Right ventricle myocardium superior (tissue), 1 donor: ENCODE results near the gene SETBP1. TPM values are rescaled to one million over a fixed set of nuclear protein-coding genes. Genes with fewer than 3 reads are reported as not detected.

Experiments used
- ATAC-seq: fragments of 200-7000 bp; cut with Tn5 transposase; one replicate; pipeline ENCODE4 v1.9.1; 2020; ENCODE audit warnings: mild to moderate bottlenecking; ENCODE audit not compliant: poor library complexity
- DNase-seq: peaks from one replicate; pipeline ENCODE4 v3.0.0-alpha.2; 2020
- intact Hi-C: fragments of 100-400 bp; cut with DNase I; formaldehyde crosslinking; loops from one replicate; pipeline ENCODE4 v1.11.2; 2022
- total RNA-seq: library from RNA; stranded (reverse); fragmentation: NEBNext Ultra II Directional; extraction: Animal tissue kit (Norgen Biotek cat#: 25700); gene quantifications from one replicate; pipeline ENCODE4 v1.2.1, GENCODE V29; 2021
- donor health status: DM: no; HTN: yes; CAD: no; lungs with severe emphysema.

Gene SETBP1
- total RNA-seq, 1 donor from 2014 or later, result 6.3 TPM

DNA sequence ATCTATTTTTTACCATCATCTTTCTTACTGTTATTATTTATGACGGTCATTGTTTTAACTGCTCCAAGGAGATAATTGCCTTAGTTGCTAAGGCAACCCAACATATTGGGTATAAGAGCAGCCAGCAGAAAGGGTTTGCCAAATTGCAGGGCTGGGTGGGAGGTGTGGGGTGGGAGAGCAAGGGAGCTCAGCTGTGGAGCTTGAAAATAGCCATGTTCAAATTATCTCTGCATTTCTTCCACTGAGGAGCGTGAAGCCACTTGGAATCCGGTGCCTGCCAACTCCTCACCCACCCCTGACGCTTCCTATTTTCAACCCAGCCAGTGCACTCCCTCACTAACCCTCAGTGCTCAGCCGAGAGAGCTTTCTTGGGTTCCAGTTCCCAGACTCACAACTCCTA lies 60.8 kb downstream of the SETBP1 start:
- no peak for ATAC-seq
- intact Hi-C loops, result no loop called here
- DNase-seq, result no peak

DNA sequence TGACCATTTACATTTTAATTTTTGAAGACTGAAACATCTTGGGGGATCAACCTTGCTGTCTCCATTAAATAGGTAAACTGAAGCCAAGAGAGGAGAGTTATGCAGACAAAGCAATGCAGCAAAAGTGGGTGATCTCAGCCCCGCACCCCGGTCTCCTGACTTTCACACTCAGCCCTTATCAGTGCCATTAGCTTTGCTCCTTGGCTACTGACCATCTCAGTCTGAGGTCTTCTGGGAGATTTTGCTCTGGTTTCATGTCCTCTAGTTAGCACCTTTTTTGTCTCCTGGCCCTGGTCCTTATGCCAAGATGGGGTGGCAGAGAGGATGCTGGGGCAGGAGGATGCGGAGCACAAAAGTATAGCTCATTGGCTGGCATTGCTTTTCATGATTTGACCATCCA lies 61.4 kb downstream of the SETBP1 start:
- intact Hi-C loops, result no loop called here
- DNase-seq (no peak), ATAC-seq (no peak)

DNA sequence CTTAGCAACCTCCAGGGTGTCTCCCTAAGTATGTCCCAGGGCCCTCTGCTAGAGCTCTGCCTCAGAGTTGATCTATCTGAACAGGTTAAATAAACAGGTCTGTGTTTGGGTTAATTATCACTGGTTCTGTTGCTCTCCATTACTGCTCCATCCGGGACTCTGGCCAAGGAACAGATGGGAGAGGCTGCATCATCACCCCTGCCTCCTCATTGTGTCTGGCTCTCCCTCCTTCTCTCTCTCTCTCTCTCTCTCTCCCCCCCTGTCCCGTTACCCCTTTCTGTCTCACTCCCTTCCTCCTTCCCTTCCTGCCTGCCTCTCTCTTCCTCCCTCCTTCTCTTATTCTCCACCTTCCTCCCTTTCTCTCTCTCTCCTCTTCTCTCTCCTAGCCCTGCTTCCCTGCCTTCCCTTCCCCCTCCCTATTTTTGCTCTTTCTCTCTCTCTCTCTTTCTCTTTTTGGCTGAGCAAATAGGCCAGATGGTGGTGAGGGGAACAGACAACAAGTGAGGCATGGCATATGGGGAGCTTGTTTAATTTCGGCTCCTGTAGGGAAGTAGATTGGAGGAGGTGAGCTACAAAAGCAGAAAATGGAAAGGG lies 62.1 kb downstream of the SETBP1 start:
- intact Hi-C loops, result no loop called here
- ATAC-seq (peak; percentile 76), DNase-seq (peak; percentile 57)

DNA sequence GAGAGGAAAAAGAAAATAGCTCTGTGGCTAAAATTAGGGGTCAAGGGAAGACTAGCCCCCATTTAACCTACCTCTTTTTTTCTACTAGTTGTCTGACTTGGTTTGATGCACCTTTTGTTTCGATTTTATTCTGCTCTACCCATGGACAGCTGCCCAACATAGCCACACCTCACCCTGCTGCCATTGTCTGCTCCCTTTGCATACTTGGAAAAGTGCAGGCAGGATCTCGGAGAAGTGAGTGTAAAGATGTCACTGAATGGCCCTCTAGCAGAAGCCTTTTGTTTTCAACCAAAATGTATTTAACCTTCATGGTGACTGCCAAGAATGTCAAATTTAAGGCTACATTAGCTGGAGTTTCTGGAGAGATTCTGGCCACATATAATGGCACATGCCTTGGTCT lies 62.9 kb downstream of the SETBP1 start:
- intact Hi-C loops, result no loop called here
- no peak for ATAC-seq
- DNase-seq, result no peak

DNA sequence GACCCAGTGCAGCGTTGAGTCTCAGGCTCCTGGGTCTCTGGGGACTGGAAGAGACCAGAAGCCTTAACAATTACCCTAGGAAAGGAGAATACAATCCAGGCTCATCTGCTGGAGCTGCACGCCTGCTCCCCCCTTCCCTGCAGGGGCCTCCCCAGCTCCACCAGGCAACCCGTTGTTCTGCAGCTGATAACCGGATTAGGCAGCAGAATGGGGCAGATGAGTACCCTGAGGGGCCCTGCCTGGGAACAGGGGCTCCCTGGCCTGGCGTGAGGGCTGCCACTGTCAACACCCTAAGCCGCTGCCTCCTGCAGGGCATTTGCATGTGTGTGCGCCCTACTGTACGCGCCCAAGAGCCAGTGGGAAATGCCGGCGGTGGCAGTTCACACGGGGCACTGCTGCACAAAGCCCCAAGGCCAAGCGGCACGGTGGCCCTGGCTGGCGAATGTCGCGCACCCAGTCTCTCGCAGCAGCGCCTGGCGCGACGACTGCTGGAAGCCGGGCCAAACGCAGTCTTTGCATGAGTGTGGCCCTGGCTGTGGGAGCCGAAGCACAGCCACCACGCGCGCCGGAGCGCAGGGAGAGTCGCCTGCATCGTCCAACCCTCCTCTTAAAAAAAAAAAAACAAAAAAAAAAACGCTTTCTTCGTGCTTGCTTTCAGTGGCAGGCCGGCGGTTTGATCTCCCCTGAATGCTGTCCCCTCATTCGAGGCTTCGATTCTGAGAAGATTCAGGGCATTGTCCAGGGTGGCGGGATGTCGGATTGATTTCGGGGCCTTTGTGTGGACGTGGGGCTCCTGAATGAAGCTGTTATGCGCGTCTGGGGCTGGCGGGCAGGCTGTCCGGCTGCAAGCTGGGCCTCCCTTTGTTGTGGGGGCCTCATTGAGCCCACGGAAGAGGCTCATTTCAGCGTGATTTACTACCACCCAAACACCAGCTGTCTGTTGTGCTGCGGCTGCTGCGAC lies 63.8 kb downstream of the SETBP1 start:
- intact Hi-C loops, result no loop called here
- ATAC-seq (peak; percentile 75), DNase-seq (peak; percentile 68)

DNA sequence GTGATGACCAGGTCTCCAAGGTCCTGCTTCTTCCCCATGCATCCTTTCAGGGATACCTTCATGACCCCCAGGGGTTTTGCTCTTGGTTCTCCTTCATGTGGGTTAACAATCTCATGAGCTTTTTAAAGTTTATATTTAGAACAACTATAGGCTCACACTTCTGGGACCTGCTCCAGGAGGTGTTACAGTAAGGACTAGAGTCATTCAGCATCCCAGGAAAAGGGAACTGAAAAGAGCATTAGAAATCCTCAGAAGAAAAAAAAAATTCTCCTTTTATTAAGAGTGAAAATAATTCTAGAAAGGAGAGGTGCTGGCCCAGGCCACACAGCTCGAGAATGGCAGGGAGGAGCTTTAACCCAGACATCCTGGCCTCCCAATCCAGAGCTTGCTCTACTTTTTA lies 66.5 kb downstream of the SETBP1 start:
- intact Hi-C loops, result no loop called here
- no peak for DNase-seq
- no peak for ATAC-seq

DNA sequence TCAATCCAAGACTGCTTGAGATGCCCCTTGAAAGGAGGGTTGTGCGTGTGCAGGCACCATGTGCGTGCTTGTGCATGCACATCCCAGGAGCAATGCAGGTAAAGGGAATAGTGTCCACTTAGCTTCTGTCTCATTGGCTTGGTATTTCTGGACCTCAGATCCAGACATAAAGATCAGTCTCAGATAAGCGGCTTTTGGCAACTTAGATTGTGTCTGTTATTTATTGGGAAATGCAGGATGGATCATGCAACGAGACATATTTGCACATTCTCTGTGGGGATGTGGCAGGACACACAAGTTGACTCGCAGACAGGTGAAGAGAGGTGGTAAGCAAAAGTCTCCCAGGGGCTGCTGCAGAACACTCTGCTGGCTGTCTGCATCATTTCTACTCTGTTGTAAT lies 67.9 kb downstream of the SETBP1 start:
- intact Hi-C loops, result no loop called here
- DNase-seq (no peak), ATAC-seq (no peak)

DNA sequence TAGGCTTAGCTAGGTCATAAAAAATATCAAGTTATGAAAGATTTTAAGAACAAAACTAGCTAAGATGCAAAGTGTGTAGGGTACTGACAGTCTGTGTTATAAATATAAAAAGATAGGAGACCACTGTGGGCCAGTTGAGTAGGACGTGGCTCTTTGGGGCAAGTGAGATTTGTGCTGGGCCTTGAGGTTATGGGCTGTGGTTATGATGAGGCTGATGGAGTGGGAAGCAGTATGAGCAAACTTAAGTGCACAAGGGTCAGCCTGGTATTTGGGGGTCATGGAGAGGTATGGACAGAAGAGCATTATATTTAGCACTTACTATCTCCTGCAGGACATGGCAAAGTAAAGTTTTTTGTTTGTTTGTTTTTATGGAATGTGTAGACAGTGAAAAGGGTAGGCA lies 70.1 kb downstream of the SETBP1 start:
- ATAC-seq (no peak), DNase-seq (no peak)
- intact Hi-C loops, result no loop called here

DNA sequence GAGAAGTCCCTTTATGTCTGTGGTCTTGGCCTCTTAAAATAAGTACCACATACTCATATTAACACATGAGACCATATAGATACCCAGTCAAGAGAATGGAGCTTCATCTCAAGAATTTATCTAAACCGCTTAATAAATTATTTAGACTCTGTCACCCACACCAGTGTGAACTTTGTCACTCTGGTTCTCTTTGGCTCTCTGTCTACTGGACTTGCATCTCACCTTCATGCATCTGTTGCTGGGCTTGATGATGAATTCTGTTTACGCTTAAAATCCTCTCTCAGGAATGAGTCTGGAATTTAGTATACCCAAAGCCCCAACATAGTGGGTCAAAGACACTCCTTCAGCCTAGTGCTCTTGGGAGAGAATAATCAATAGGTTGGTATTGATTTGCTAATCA lies 73.9 kb downstream of the SETBP1 start:
- intact Hi-C loops, result no loop called here
- DNase-seq (no peak), ATAC-seq (no peak)

DNA sequence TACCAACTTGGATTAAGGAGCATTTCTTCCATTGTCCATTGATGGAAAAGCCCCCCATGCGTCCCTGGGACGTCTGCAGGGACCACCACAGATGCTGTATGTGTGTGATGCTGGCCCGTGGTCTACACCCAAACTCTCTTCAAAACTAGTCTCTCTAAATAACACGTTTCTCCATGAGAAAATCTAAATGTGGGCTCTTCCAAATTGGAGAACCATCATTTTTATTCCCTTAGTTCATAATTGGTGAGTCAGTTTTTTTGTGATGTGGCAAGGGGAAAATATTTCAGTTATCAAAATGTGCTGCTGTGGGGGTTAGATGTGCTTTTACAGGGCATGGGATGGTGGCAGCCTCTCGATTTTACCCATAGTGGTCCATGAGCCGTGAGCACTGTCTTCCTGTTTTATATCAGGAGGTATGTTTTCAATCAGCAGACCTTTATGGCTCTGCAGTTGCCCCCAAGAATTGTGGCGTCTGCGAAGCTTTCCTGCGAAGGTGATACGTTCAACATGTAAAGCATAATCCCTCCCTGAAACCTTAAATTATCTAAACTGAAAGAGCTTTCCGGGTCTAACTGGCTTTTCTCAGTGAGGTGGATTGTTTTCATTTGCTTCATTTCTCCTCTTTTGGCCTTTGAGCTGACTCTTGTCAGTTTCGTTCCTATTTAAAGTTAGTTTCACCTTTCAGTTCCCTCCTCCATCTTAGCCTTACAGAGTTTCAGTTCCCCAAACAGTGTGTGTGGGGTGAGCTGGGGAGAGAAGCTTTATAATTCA lies 78.4 kb downstream of the SETBP1 start:
- no peak for DNase-seq
- intact Hi-C loops, result no loop called here
- no peak for ATAC-seq

DNA sequence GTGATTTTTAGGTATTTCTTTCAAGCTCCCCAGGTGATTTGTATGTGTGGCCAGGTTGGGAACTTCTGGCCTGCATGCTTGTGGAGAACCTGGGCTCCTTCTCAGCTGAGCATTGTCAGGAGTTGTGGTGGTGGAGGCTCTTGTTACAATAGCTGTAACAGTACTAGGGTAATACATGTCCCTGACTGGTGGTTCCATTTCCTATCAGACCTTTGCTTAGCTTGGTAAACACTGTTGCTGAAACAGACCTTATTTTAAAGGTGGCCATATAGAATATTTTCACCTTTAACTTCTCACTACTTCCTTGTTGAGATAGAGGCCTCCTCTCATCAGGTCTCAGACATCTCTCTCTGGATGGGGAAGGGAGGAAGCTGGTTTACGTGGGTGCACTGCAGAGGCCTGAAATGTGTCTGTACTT lies 79.2 kb downstream of the SETBP1 start:
- no peak for ATAC-seq
- DNase-seq, result no peak
- intact Hi-C loops, result no loop called here

DNA sequence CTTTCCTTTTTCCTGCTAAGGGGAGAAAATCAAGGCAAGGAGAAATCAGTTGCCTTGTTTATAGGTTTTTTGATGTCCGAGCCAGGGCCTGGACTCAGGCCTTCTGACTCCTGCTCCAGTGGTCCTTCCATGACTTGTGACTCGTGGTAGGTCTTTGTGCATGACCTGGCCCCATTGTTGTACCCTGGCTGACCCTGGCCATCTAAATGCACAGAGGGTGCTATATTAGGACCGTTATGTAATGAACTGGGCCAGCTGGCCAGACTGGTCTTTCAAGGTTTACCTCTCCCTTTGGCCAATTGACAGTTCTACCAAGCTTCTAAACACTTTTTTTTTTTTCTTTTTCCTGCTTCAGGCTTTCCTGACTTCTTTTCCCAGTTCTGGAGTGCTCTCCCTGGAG lies 81.1 kb downstream of the SETBP1 start:
- ATAC-seq (no peak), DNase-seq (no peak)

DNA sequence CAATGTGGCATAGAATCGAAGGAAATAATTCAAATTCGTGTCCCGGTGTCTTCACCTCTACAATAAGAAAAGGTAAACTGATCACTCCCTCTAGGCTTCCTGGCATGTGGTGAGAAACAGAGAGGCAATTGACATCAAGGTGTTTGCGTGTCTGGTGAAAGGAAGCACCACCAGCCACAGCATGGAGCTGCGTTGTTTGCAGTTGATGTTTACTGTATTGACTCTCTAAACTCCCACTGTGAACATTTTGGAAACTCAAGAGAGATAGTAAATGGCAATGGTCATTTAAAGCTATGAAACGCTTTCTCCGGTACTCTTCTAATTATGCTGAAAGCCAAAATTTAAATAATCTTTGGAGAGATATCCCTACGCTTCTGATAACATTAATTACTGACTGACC lies 82.6 kb downstream of the SETBP1 start:
- DNase-seq (no peak), ATAC-seq (no peak)
- intact Hi-C loops, result no loop called here

More for the DNA sequence above, 81.1 kb downstream of the SETBP1 start:
- intact Hi-C loops, result no loop called here

DNA sequence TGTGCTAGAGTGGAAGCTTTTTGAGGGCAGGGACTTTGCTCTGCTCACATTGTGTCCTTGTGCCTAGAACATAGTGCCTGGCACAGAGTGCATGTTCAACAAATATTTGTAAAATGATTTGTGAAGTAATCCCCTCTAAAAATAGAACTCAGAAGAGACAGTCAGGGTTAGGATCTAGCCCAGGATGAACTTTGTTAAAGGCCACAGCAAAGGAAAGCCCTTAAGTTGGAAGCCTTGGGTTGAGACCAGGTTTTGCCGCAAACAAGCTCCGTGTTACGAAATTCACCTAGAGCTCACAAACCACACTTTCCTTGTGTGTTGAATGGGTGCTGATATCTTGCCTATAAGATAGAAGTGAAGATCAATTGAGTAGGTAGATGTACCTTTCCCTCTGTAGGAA lies 84.2 kb downstream of the SETBP1 start:
- DNase-seq (no peak), ATAC-seq (no peak)
- intact Hi-C loops, result no loop called here

DNA sequence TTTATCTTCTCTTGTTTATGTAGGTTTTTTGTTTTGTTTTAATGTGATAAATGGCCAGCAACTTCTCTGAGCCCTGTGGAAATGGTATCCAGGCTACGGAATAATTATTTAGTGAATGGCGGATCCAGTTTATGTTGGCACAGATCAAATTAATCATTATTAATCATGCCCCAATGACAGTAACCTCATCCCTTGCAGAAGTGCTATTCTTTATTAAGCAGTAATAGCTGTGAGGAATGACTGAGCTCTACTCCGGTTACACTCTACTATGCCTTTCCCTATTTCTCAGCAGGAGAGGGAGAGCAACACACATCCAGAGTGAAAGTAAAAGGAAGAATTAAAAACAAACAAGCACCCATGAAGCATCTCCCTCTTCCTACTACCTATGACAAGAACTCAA lies 84.8 kb downstream of the SETBP1 start:
- ATAC-seq, result no peak
- DNase-seq, result no peak

DNA sequence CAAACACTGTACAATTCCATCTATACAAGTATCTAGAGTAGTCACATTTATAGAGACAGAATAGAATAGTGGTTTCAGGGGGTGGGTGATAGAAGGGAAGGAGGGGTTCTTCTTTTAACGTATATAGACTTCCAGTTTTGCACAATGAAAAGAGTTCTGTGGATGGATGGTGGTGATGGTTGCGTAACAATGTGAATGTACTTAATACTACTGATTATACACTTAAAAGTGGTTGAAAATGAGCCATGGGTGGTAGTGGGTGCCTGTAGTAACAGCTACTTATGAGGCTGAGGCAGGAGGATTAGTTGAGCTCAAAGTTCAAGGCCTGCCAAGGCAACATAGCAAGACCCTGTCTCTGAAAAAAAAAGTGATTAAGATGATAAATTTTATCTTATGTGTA lies 85.8 kb downstream of the SETBP1 start:
- intact Hi-C loops, result no loop called here
- no peak for ATAC-seq
- no peak for DNase-seq

More for the DNA sequence above, 84.8 kb downstream of the SETBP1 start:
- intact Hi-C loops, result no loop called here

DNA sequence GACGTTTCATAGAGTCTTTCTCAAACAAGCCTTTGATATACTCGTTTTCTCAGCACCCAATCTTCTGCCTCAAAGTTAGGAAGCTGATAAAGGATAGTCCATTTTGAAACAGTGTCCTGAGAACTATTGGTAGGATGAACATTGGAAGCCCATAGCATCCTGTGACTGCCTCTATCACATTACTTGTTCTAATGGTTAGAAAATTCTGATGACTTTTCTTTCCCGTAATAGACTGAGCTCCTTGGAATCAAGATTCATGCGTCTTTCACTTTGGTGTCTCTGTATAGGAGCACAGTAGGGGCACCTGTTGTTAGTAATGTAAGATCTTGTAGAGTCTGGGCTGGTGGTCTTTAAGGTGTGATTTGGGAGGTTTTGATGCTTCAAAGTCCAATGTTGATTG lies 87.1 kb downstream of the SETBP1 start:
- ATAC-seq, result no peak
- no peak for DNase-seq
- intact Hi-C loops, result no loop called here

DNA sequence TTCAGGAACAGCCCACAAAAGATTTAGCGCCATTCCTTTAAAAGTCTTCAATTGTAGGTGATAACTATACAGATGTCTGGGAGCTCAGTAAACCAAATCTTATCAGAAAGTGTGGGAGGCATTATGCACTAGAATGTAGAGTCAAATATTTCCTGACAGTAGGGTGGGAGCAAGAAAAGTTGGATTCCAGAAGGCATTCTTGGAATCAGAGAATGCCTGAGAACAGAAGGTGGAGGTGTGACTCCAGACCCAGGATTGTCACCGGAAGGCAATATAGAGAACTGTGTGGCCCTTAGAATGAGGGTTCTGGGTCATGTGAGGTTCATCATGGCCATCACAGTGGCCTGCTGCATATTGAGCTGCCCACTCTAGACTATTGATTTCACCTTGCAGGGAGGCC lies 90.0 kb downstream of the SETBP1 start:
- DNase-seq (no peak), ATAC-seq (no peak)

DNA sequence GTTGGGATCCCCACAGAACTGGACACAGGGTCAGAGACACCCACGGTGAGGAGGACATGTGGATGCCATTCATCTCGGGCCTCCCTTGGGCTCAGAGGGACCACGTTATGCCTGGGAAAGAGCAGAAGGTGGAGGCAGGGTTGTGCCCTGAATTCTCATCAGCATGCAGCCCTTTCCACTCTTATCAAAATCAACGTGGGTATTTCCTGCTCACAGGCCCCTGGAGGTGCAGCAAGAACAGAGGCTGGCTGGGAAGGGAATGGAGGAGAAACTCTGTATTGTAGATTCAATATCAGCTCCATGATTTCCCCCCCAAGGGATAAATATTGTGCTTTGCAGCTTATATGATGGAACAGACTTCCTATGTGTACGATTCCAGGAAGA lies 90.9 kb downstream of the SETBP1 start:
- ATAC-seq (peak; percentile 10), DNase-seq (no peak)
- intact Hi-C loops, result no loop called here

More for the DNA sequence above, 90.0 kb downstream of the SETBP1 start:
- intact Hi-C loops, result no loop called here
